ENCODE results near the gene NELFB. TPM values are rescaled to one million over a fixed set of nuclear protein-coding genes. Genes with fewer than 3 reads are reported as not detected.

Gene NELFB
- total and polyA plus RNA-seq, 9 of the 15 experiments (the other 6 are each of a cell fraction or from before 2014, with no cell fraction given): 0.24 to 84.0 (median 29.7) TPM

GRCh38 chr9:137307255-137308056 lies 52.3 kb downstream of the NELFB start (continued):
- TF ChIP-seq MGA (IDR thresholded peaks at IDR 0.05): no peak
- TF ChIP-seq SIX5 (IDR thresholded peaks at IDR 0.05; ENCODE audit: borderline replicate concordance in 1 of 2, insufficient read depth in 1 of 2, low read depth in 1 of 2, low read length in 2 of 2): no peak
- TF ChIP-seq E2F8 (IDR thresholded peaks at IDR 0.05; ENCODE audit: low read depth, partially characterized antibody): no peak
- TF ChIP-seq RNF219 (CRISPR knock-in tag; IDR thresholded peaks at IDR 0.05): no peak
- TF ChIP-seq ATF3 (IDR thresholded peaks at IDR 0.05): no peak
- TF ChIP-seq ATF3 (CRISPR knock-in tag; conservative IDR thresholded peaks at IDR 0.05): no peak
- TF ChIP-seq ZFP1 (CRISPR knock-in tag; IDR thresholded peaks at IDR 0.05): no peak
